PC-3 (cell line): ENCODE measurements around the gene ZNRF1. TPM values are rescaled to one million over a fixed set of nuclear protein-coding genes. Genes with fewer than 3 reads are reported as not detected.

Source experiments
- ATAC-seq: fragments of 200-7000 bp; cut with Tn5 transposase; 2 replicates; pipeline ENCODE4 v1.9.1; 2020; ENCODE audit warnings: mild to moderate bottlenecking, moderate library complexity
- BruUV-seq: library from RNA; stranded (reverse); fragments of 400-500 nt; replicated peaks from 2 replicates; lab custom pipeline; 2021; lab: Mats Ljungman, UMichigan
- CTCF ChIA-PET: fragments of 300-600 bp; sonication (Branson Sonifier 250); formaldehyde crosslinking; loops from one replicate; lab custom pipeline; 2022; ENCODE audit warnings: antibody characterized with exemption; lab: Charles Lee
- POLR2A ChIA-PET: fragments of 300-600 bp; sonication (Branson Sonifier 250); formaldehyde crosslinking; loops from one replicate; lab custom pipeline; 2022; ENCODE audit warnings: antibody characterized with exemption; ENCODE audit not compliant: unreplicated experiment; lab: Charles Lee
- DNase-seq: peaks from one replicate; pipeline ENCODE4 v3.0.0-alpha.2; 2015
- H2AFZ ChIP-seq: fragments of 300-600 bp; sonication (generic); 2 replicates; pipeline ENCODE4 v1.6.0; 2016; ENCODE audit warnings: antibody characterized with exemption, low read length
- H3F3A ChIP-seq: fragments of 300-600 bp; sonication (generic); one replicate; pipeline ENCODE4 v1.6.0; 2017; ENCODE audit warnings: antibody characterized with exemption, low read length, control low read depth, mild to moderate bottlenecking; ENCODE audit not compliant: unreplicated experiment
- H3K27ac ChIP-seq: fragments of 300-600 bp; sonication (generic); 2 replicates; pipeline ENCODE4 v1.5.1; 2016; ENCODE audit warnings: mild to moderate bottlenecking, low read length
- H3K27me3 ChIP-seq: fragments of 300-600 bp; sonication (generic); 2 replicates; pipeline ENCODE4 v1.6.1; 2016; ENCODE audit warnings: low read length, mixed read lengths
- H3K36me3 ChIP-seq: fragments of 300-600 bp; sonication (generic); 2 replicates; pipeline ENCODE4 v1.6.1; 2016; ENCODE audit warnings: low read depth, mixed run types, low read length, mixed read lengths
- H3K4me1 ChIP-seq: fragments of 300-600 bp; sonication (generic); 2 replicates; pipeline ENCODE4 v1.5.1; 2016; ENCODE audit warnings: low read length; ENCODE audit not compliant: insufficient read depth
- H3K4me2 ChIP-seq: fragments of 300-600 bp; sonication (generic); 2 replicates; pipeline ENCODE4 v1.6.0; 2016; ENCODE audit warnings: low read length
- H3K4me3 ChIP-seq: fragments of 300-600 bp; sonication (generic); 2 replicates; pipeline ENCODE4 v1.5.1; 2016; ENCODE audit warnings: mild to moderate bottlenecking, low read length, mixed read lengths
- H3K79me2 ChIP-seq: fragments of 300-600 bp; sonication (generic); 2 replicates; pipeline ENCODE4 v1.6.1; 2017; ENCODE audit warnings: low read length, mixed read lengths
- H3K9ac ChIP-seq: fragments of 300-600 bp; sonication (generic); 2 replicates; pipeline ENCODE4 v1.6.0; 2016; ENCODE audit warnings: mild to moderate bottlenecking, low read length
- H3K9me2 ChIP-seq: fragments of 300-600 bp; sonication (generic); replicated peaks from 2 replicates; pipeline ENCODE4 v1.6.1; 2016; ENCODE audit warnings: mixed run types, low read length, mixed read lengths
- H3K9me3 ChIP-seq: fragments of 300-600 bp; sonication (generic); 2 replicates; pipeline ENCODE4 v1.6.1; 2016; ENCODE audit warnings: low read length, mixed read lengths
- H4K20me1 ChIP-seq: fragments of 300-600 bp; sonication (generic); 2 replicates; pipeline ENCODE4 v1.6.1; 2016; ENCODE audit warnings: low read length, mixed read lengths
- CTCF ChIP-seq: fragments of 300-600 bp; sonication (generic); conservative IDR thresholded peaks from 2 replicates; pipeline ENCODE4 v1.5.1; 2017; ENCODE audit warnings: antibody characterized with exemption, low read depth, mild to moderate bottlenecking, low read length
- EZH2 ChIP-seq: fragments of 300-600 bp; sonication (generic); IDR thresholded peaks from one replicate; pipeline ENCODE4 v1.6.1; 2017; ENCODE audit warnings: antibody characterized with exemption, mild to moderate bottlenecking, low read length; ENCODE audit not compliant: unreplicated experiment
- EZH2phosphoT487 ChIP-seq: fragments of 300-600 bp; sonication (generic); IDR thresholded peaks from 2 replicates; pipeline ENCODE4 v1.6.1; 2018; ENCODE audit warnings: mild to moderate bottlenecking, antibody characterized with exemption, low read length, borderline replicate concordance
- intact Hi-C: fragments of 100-400 bp; cut with micrococcal nuclease; formaldehyde crosslinking; loops from 2 replicates; pipeline ENCODE4 v1.9.0; 2023
- total RNA-seq: library from RNA; depleted of rRNA; stranded (reverse); fragments of >200 nt; gene quantifications from 2 replicates; pipeline ENCODE4 v1.2.3, GENCODE V29; 2014

ZNRF1 gene
- total RNA-seq, 1 experiment from 2014 or later: 60.4 TPM

GRCh38 chr16:75045424-75045823, 46.6 kb downstream of the ZNRF1 start:
- Histone ChIP-seq H3K36me3 (no peaks in the 10 kb centered on the region), H3K4me3 (no peak overlapping the region), H3K9me2 (no peaks in the 10 kb centered on the region), H3F3A (no peaks in the 10 kb centered on the region), H3K4me2 (no peak overlapping the region), H2AFZ (no peak overlapping the region), H3K9ac (no peak overlapping the region), H3K27me3 (no peaks in the 10 kb centered on the region), H3K4me1 (no peaks in the 10 kb centered on the region), H3K27ac (no peak overlapping the region), H3K79me2 (peaks cover 92% of the 10 kb centered on the region), H4K20me1 (no peaks in the 10 kb centered on the region), H3K9me3 (no peaks in the 10 kb centered on the region)
- ChIA-PET CTCF (no interaction called here), POLR2A (no interaction called here)
- intact Hi-C loops: no loop called here
- DNase-seq: no peak
- TF ChIP-seq EZH2 (no peak), EZH2phosphoT487 (no peak)
- no peak for ATAC-seq
- BruUV-seq: no TSS peak

- Histone ChIP-seq H3K4me2 (no peak overlapping the region), H3K9me3 (no peaks in the 10 kb centered on the region), H3K4me3 (no peak overlapping the region), H3K27ac (no peak overlapping the region), H3K27me3 (no peaks in the 10 kb centered on the region), H3K79me2 (peaks cover 90% of the 10 kb centered on the region), H2AFZ (no peak overlapping the region), H3K9me2 (no peaks in the 10 kb centered on the region), H3K4me1 (no peaks in the 10 kb centered on the region), H3F3A (no peaks in the 10 kb centered on the region), H3K36me3 (no peaks in the 10 kb centered on the region), H3K9ac (no peak overlapping the region), H4K20me1 (no peaks in the 10 kb centered on the region)
- intact Hi-C loops: no loop called here
- ChIA-PET CTCF (no interaction called here), POLR2A (no interaction called here)
- TF ChIP-seq CTCF (no peak), EZH2phosphoT487 (no peak), EZH2 (no peak)
- no TSS peak for BruUV-seq
- DNase-seq (peak; percentile 19), ATAC-seq (no peak; the same call in 1 of the 2 replicates)
Observed at GRCh38 chr16:75048054-75048453, 49.2 kb downstream of the ZNRF1 start.

GRCh38 chr16:75048530-75048929, 49.7 kb downstream of the ZNRF1 start:
- no peak overlapping the region for H3K27ac ChIP-seq
- H3K4me1 ChIP-seq: peaks cover 2% of the 10 kb centered on the region; the same call in 1 of the 2 replicates
- H3K27me3 ChIP-seq: no peaks in the 10 kb centered on the region
- H3K9me2 ChIP-seq: no peaks in the 10 kb centered on the region
- no peak for ATAC-seq
- no peak for DNase-seq
- H3K9ac ChIP-seq: no peak overlapping the region
- TF ChIP-seq EZH2: no peak
- TF ChIP-seq CTCF: no peak
- no peak for TF ChIP-seq EZH2phosphoT487
- no peaks in the 10 kb centered on the region for H3F3A ChIP-seq
- H3K4me3 ChIP-seq: no peak overlapping the region
- H3K36me3 ChIP-seq: no peaks in the 10 kb centered on the region
- CTCF ChIA-PET: no interaction called here
- peaks cover 89% of the 10 kb centered on the region for H3K79me2 ChIP-seq
- intact Hi-C loops: no loop called here
- no peak overlapping the region for H3K4me2 ChIP-seq
- no peak overlapping the region for H2AFZ ChIP-seq
- H3K9me3 ChIP-seq: no peaks in the 10 kb centered on the region
- no TSS peak for BruUV-seq
- POLR2A ChIA-PET: no interaction called here
- no peaks in the 10 kb centered on the region for H4K20me1 ChIP-seq
